ENCODE results near the gene HGFAC.

The HGFAC gene

DNA sequence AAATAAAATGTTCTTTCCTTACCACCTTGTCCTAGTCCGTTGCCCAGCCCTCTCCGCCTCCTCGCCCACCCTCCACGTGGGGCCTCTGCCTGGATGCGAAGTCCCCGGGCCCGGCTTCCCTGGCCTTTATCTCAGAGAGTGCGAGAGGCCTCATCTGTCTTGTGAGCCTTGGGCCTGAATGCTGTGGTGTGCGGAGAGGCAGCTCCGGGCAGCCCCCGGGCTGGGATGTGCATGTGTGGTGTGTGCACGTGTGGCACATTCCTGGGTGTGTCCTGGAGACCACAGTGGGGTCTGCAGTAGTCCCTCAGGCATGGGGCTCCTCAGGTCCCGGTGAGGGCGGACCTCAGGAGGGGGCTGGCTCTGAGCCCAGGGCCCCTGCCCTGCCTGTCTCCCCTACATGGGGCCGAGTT is 52.7 kb downstream of the HGFAC start:
- no peak for ATAC-seq

DNA sequence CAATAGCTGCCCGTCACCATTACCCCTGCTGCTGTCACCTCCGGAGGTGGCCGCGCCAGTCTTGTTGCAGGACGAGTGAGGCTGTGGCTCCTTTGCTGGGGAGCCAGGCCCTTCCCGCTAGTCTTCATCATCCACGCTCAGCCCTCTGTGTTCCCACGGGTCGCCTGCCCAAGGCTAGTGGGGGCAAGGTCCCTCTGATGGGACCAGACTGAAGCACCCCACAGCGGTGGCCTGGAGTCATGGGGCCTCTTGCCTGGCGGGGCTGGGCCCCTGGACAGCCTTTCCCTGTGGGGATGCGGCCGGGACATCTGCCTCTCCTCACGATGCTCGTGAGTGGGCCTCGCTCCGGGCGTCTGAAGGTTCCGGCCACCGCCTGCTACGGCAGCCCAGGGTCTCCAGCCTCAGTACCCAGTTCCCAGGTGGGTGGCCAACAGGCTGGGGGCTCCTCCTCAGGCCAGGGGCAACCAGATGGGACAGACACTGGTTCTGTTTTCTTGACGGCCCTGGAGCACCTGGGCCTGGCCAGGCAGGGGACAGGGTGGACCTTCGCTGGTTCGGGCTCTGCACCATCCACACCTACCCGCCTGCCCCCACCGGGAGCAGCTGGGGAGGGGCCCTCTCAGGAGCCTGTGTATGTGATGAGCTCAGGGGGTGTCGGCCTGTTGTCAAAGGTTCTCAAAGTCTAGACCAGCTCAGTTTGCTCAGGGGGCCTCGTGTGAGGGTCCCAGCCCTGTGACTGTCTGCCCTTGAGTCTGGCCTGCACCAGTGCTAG is 53.6 kb downstream of the HGFAC start:
- Mint-ChIP-seq H3K9me3 (no peaks in the 10 kb centered on the region), H3K27ac (no peak overlapping the region), H3K4me3 (no peak overlapping the region)

More for the DNA sequence above, 52.7 kb downstream of the HGFAC start:
- Mint-ChIP-seq H3K27me3 (peaks cover 26% of the 10 kb centered on the region), H3K27ac (no peak overlapping the region), H3K4me3 (no peak overlapping the region), H3K9me3 (no peaks in the 10 kb centered on the region), H3K36me3 (ENCODE audit: low read depth) (no peaks in the 10 kb centered on the region), H3K4me1 (no peaks in the 10 kb centered on the region)
- no peak for DNase-seq

DNA sequence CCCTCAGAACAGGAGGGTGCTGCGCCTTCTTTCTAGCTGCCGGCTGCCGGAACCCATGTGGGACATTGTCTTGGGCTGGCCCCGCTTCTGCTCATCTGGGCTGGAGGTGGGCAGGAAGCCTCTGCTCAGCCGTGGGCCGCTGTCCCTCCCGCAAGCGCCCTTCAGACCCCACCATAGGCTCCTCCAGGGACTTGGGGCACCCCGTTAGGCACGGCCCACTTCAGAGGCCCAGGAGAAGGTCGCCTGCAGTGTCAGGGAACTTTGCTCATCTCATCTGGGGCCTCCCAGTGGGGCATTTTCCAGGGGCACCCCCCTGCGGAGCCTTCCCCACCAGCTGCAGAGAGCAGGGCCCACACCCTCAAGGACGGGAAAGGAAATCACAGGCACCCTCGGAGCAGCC is 54.3 kb downstream of the HGFAC start:
- Mint-ChIP-seq H3K36me3 (ENCODE audit: low read depth) (no peaks in the 10 kb centered on the region), H3K27me3 (peaks cover 20% of the 10 kb centered on the region), H3K9me3 (no peaks in the 10 kb centered on the region), H3K27ac (no peak overlapping the region), H3K4me3 (no peak overlapping the region), H3K4me1 (no peaks in the 10 kb centered on the region)
- no peak for DNase-seq
- ATAC-seq: no peak

More for the DNA sequence above, 53.6 kb downstream of the HGFAC start:
- no peak for DNase-seq
- no peak for ATAC-seq
- peaks cover 25% of the 10 kb centered on the region for H3K27me3 Mint-ChIP-seq
- H3K4me1 Mint-ChIP-seq: no peaks in the 10 kb centered on the region
- H3K36me3 Mint-ChIP-seq (ENCODE audit: low read depth): no peaks in the 10 kb centered on the region

DNA sequence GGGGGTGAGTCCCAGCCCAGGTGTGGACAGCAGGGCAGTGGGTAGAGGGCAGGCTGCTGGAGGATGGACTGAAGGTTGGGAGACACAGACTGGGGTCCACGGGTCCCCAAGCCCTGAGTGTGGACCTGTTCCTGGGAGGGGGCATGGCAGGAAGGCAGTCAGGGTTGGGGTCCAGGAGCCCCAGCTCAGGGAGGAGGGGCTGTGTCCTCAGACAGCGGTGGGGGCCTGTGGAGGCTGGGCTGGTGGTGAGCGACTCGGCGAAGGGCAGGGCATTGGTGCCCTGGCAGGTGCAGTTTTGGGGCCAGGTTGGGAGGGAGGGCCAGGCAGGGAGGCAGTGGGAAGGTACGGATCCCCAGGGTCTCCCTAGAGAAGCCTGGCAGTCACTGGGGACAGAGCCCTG is 55.3 kb downstream of the HGFAC start:
- H3K27ac Mint-ChIP-seq: no peak overlapping the region
- DNase-seq (no peak), ATAC-seq (no peak)
- H3K36me3 Mint-ChIP-seq (ENCODE audit: low read depth): no peaks in the 10 kb centered on the region
- no peak overlapping the region for H3K4me3 Mint-ChIP-seq
- no peaks in the 10 kb centered on the region for H3K9me3 Mint-ChIP-seq
- H3K27me3 Mint-ChIP-seq: peaks cover 10% of the 10 kb centered on the region
- no peaks in the 10 kb centered on the region for H3K4me1 Mint-ChIP-seq

DNA sequence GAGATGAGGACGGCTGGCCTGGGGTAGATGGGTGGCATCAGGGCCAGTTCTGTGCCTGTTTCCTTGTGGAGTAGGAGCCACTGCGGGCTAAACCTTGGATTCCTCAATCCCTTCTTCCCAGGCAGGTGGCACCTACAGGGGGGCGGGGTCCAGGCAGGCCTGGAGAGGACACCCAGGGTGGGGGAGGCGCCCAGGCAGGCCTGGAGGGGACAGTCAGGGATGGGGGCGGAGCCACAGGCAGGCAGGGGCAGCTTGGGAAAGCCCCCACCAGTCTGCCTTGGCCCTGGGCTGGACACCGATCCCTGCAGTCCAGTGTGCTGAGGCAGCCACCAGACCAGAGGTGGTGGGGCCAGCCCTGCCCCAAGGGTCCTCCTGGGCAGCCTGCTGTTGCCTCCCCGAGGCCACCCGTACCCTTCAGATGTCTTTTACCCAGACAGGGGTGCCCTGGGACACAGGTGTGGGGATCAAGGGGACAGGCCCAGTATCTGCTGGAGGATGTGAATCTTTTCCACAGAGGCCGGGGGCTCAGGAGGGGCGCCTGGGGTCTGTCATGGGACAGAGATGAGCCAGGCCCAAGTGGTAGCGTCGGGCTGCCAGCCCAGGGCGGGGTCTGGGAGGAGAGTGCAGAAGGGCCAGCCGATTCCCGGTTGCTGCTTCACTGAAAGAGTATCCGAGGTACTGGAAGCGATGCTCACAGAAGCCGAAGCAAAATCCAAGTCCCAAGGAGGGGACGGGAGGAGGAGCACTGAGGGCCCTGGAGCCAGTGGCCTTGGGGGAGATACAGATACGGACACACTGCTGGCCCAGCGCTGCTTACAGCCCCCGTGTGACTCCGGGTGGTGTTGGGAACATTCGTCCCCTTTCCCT is 56.0 kb downstream of the HGFAC start:
- H3K4me3 Mint-ChIP-seq: no peak overlapping the region

DNA sequence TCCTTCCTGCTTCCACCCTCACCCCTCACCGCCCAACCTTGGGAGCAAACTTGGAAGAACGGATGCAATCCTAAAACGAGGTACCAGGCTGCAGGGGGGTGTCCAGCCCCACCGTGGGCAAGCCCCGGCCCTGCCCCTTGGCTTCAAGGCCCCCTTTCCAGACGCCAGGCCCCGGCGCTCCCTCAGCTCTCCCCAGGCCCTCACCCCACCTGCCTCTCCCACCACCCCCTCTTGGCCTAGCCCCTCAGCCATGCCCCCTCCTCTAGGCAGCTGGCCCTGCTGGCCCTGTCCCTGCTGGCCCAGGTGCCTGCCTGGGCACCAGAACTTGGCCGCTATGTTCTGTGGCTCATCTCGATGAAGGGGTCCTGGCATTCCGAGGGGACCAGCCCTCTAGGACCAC is 56.6 kb downstream of the HGFAC start:
- peaks cover 2% of the 10 kb centered on the region for H3K36me3 Mint-ChIP-seq (ENCODE audit: low read depth)
- no peaks in the 10 kb centered on the region for H3K9me3 Mint-ChIP-seq
- H3K4me1 Mint-ChIP-seq: peaks cover 2% of the 10 kb centered on the region
- H3K27me3 Mint-ChIP-seq: peaks cover 6% of the 10 kb centered on the region
- H3K27ac Mint-ChIP-seq: no peak overlapping the region
- DNase-seq (no peak), ATAC-seq (no peak)
- no peak overlapping the region for H3K4me3 Mint-ChIP-seq

More for the DNA sequence above, 56.0 kb downstream of the HGFAC start:
- H3K27me3 Mint-ChIP-seq: peaks cover 6% of the 10 kb centered on the region
- H3K4me1 Mint-ChIP-seq: no peaks in the 10 kb centered on the region
- no peaks in the 10 kb centered on the region for H3K36me3 Mint-ChIP-seq (ENCODE audit: low read depth)
- DNase-seq (no peak), ATAC-seq (no peak)
- no peaks in the 10 kb centered on the region for H3K9me3 Mint-ChIP-seq
- H3K27ac Mint-ChIP-seq: no peak overlapping the region
